Neutrophil (primary cell): ENCODE data around the gene PDGFRB.
"Not testable (repeated sequence)": the region's sequence is repeated elsewhere in the genome, so short reads cannot be mapped to it uniquely, and the experiment has no call there.

Source experiments
- H3K27ac ChIP-seq: fragments of 200-600 bp; sonication (generic); 2 replicates; pipeline ENCODE4 v1.5.1; 2016; ENCODE audit warnings: mild to moderate bottlenecking, moderate library complexity
- H3K27me3 ChIP-seq: fragments of 200-600 bp; sonication (generic); 2 replicates; pipeline ENCODE4 v1.6.0; 2016; ENCODE audit warnings: mild to moderate bottlenecking
- H3K36me3 ChIP-seq: fragments of 200-600 bp; sonication (generic); 2 replicates; pipeline ENCODE4 v1.5.1; 2017
- H3K4me1 ChIP-seq, 2 experiments: fragments of 200-600 bp in 1 of 2; sonication (generic) in 1 of 2; 1 replicate in 1 of 2; 2 replicates in 1 of 2; pipeline versions ENCODE4 v1.5.1 to v1.6.1; 2013 to 2016; ENCODE audit warnings: low read depth in 1 of 2, low read length in 1 of 2, mild to moderate bottlenecking in 1 of 2, moderate library complexity in 1 of 2; ENCODE audit not compliant: control insufficient read depth in 1 of 2, insufficient read depth in 1 of 2
- H3K4me3 ChIP-seq, 2 experiments: fragments of 200-600 bp in 1 of 2; sonication (generic) in 1 of 2; 1 replicate in 1 of 2; 2 replicates in 1 of 2; pipeline ENCODE4 v1.5.1; 2013 to 2016; ENCODE audit warnings: low read depth in 1 of 2, low read length in 1 of 2, mild to moderate bottlenecking in 1 of 2, moderate library complexity in 1 of 2
- H3K9me3 ChIP-seq: fragments of 200-600 bp; sonication (generic); 2 replicates; pipeline ENCODE4 v1.5.1; 2016
- TF ChIP-seq, protein P1 (sequence below): fragments of 200-600 bp; sonication (generic); IDR thresholded peaks from 2 replicates; pipeline ENCODE4 v1.5.1; 2016; ENCODE audit warnings: antibody characterized with exemption

Gene PDGFRB

DNA sequence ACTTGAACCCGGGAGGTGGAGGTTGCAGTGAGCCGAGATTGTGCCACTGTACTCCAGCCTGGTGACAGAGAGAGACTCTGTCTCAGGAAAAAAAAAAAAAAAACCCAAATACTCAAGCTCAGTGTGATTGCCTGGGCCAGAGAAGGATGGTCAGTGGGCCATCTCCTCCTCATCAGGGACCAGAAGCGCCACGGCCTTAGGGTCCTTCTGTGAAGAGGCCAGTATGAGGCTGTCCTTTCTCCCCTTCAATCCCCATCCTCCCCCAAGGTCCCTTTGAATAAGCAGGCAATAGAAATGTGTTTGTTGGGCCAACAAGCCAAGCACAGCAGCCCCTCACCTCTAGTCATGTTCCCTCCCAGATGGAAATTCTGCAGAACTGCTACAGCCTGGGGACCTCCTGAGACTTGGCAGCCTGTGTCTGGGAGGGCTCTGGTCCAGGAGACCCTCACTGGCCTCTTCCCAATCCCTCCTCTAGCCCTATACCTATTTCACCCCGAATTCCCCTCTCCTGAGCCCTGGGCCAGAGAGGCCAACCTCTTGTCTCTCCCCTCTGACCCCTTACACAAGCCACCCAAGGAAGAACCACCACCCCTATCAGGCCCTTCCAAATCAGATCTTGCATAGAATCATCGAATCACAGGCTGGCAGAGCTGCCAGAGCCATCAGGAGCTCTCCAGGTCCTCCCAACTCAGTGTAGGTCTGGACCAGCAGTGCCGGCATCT lies 70.3 kb downstream of the PDGFRB start:
- peak overlapping the region; percentile 58 to 70 for H3K4me3 ChIP-seq
- peak overlapping the region; percentile 70 for H3K27ac ChIP-seq
- H3K27me3 ChIP-seq, result no peaks in the 10 kb centered on the region
- TF ChIP-seq, protein P1, sequence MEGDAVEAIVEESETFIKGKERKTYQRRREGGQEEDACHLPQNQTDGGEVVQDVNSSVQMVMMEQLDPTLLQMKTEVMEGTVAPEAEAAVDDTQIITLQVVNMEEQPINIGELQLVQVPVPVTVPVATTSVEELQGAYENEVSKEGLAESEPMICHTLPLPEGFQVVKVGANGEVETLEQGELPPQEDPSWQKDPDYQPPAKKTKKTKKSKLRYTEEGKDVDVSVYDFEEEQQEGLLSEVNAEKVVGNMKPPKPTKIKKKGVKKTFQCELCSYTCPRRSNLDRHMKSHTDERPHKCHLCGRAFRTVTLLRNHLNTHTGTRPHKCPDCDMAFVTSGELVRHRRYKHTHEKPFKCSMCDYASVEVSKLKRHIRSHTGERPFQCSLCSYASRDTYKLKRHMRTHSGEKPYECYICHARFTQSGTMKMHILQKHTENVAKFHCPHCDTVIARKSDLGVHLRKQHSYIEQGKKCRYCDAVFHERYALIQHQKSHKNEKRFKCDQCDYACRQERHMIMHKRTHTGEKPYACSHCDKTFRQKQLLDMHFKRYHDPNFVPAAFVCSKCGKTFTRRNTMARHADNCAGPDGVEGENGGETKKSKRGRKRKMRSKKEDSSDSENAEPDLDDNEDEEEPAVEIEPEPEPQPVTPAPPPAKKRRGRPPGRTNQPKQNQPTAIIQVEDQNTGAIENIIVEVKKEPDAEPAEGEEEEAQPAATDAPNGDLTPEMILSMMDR, result no peak
- peaks cover 50 to 55% of the 10 kb centered on the region in 2 experiments for H3K4me1 ChIP-seq
- no peaks in the 10 kb centered on the region for H3K9me3 ChIP-seq
- H3K36me3 ChIP-seq, result peaks cover 12% of the 10 kb centered on the region

- H3K9me3 ChIP-seq, H3K27me3 ChIP-seq, H3K27ac ChIP-seq: not testable (repeated sequence)
- Histone ChIP-seq H3K4me1 (peaks cover 50 to 55% of the 10 kb centered on the region in 2 experiments), H3K36me3 (peaks cover 18% of the 10 kb centered on the region), H3K4me3 (peak overlapping the region; percentile 58 to 70)
Observed at GRCh38 chr5:150084754-150085153, 70.9 kb downstream of the PDGFRB start.

GRCh38 chr5:150082889-150083288 lies 72.8 kb downstream of the PDGFRB start:
- Histone ChIP-seq H3K4me1 (peaks cover 50 to 55% of the 10 kb centered on the region in 2 experiments), H3K4me3 (peak overlapping the region; percentile 22 to 42), H3K27ac (peak overlapping the region; percentile 61), H3K9me3 (no peaks in the 10 kb centered on the region), H3K36me3 (peaks cover 37% of the 10 kb centered on the region), H3K27me3 (no peaks in the 10 kb centered on the region)
- TF ChIP-seq, protein P1, result no peak

DNA sequence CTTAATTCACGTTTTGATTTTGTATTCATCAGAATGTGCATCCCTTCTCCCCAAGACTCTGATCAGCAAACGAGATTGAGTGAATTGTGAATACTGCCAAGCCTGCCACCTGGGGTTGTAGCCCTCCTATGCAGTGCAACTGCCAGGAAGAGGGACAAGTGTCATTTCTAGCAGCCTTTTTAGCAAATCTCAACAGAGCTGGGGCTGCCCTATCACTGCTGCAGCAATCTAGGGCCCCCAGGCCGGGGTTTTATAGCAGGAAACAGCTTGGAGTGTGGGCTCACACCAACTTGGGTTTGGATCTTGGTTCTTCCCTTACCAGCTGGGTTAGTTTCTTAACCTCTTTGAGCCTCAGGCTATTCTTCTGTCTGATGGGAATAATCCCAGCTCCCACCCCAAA lies 73.3 kb downstream of the PDGFRB start:
- Histone ChIP-seq H3K27me3 (no peaks in the 10 kb centered on the region), H3K9me3 (no peaks in the 10 kb centered on the region), H3K4me1 (peaks cover 50 to 55% of the 10 kb centered on the region in 2 experiments), H3K4me3 (peak overlapping the region in 1 of 2 experiments; percentile 42), H3K36me3 (peaks cover 42% of the 10 kb centered on the region), H3K27ac (peak overlapping the region; percentile 61)
- TF ChIP-seq, protein P1, result no peak

GRCh38 chr5:150081541-150082283 lies 73.9 kb downstream of the PDGFRB start:
- peaks cover 45 to 49% of the 10 kb centered on the region in 2 experiments for H3K4me1 ChIP-seq
- TF ChIP-seq, protein P1, result no peak
- no peaks in the 10 kb centered on the region for H3K9me3 ChIP-seq
- H3K4me3 ChIP-seq, result peak overlapping the region in 1 of 2 experiments; percentile 42
- peak overlapping the region; percentile 61 for H3K27ac ChIP-seq
- H3K36me3 ChIP-seq, result peaks cover 49% of the 10 kb centered on the region
- no peaks in the 10 kb centered on the region for H3K27me3 ChIP-seq
